ENCODE measurements around the gene ACAD11. TPM values are rescaled to one million over a fixed set of nuclear protein-coding genes. Genes with fewer than 3 reads are reported as not detected.

The ACAD11 gene
- polyA plus RNA-seq, 2 donors = 8.4 to 10.6 TPM

- H3K27me3 ChIP-seq (ENCODE audit: control insufficient read depth in 1 of 2, insufficient read depth in 2 of 2, low read length in 2 of 2) = no peaks in the 10 kb centered on the region
- H3K9me3 ChIP-seq (ENCODE audit: control insufficient read depth in 2 of 2, insufficient read depth in 1 of 2, low read depth in 1 of 2, low read length in 1 of 2) = no peaks in the 10 kb centered on the region
- no peaks in the 10 kb centered on the region for H3K4me1 ChIP-seq (ENCODE audit: control insufficient read depth in 2 of 2, insufficient read depth in 2 of 2, low read length in 1 of 2)
- H3K4me3 ChIP-seq (ENCODE audit: low read depth in 1 of 2, low read length in 2 of 2) = no peak overlapping the region
- 25 to 39% methylated on average over 1 of the region's 1 CpG for WGBS, 2 donors
- no peak overlapping the region for H3K27ac ChIP-seq (ENCODE audit: low read depth in 2 of 2, low read length in 1 of 2)
- H3K36me3 ChIP-seq (ENCODE audit: control insufficient read depth in 2 of 2, insufficient read depth in 2 of 2, low read length in 1 of 2) = no peaks in the 10 kb centered on the region
Observed at GRCh38 chr3:132637590-132637989, 22.0 kb downstream of the ACAD11 start.

DNA sequence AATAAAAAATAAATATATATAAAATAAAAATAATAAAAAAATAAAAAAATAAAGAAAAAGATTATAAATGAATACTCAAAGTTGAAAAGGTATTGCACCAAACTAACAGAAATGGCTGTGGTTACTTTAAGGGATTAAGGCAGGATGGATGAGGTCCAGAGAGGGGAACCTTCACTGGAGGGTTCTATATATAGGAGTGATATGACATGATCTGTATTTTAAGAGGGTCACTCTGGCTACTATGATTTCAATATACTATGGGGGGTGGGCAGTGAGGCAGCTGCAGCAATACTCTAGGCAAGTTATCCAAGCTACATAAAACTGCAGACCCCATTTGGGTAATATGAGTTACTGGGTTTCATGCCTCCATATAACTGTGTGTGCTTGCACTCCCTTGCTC is 24.6 kb downstream of the ACAD11 start:
- Histone ChIP-seq H3K27ac (ENCODE audit: low read depth in 2 of 2, low read length in 1 of 2) (no peak overlapping the region), H3K4me1 (ENCODE audit: control insufficient read depth in 2 of 2, insufficient read depth in 2 of 2, low read length in 1 of 2) (no peaks in the 10 kb centered on the region), H3K27me3 (ENCODE audit: control insufficient read depth in 1 of 2, insufficient read depth in 2 of 2, low read length in 2 of 2) (no peaks in the 10 kb centered on the region), H3K9me3 (ENCODE audit: control insufficient read depth in 2 of 2, insufficient read depth in 1 of 2, low read depth in 1 of 2, low read length in 1 of 2) (no peaks in the 10 kb centered on the region), H3K4me3 (ENCODE audit: low read depth in 1 of 2, low read length in 2 of 2) (no peak overlapping the region), H3K36me3 (ENCODE audit: control insufficient read depth in 2 of 2, insufficient read depth in 2 of 2, low read length in 1 of 2) (no peaks in the 10 kb centered on the region)

GRCh38 chr3:132630612-132631011 is 29.0 kb downstream of the ACAD11 start:
- no peaks in the 10 kb centered on the region for H3K4me1 ChIP-seq (ENCODE audit: control insufficient read depth in 2 of 2, insufficient read depth in 2 of 2, low read length in 1 of 2)
- H3K9me3 ChIP-seq (ENCODE audit: control insufficient read depth in 2 of 2, insufficient read depth in 1 of 2, low read depth in 1 of 2, low read length in 1 of 2) = peaks cover 0 to 2% of the 10 kb centered on the region in 2 donors
- 95 to 97% methylated on average over 7 of the region's 7 CpGs for WGBS, 2 donors
- no peaks in the 10 kb centered on the region for H3K27me3 ChIP-seq (ENCODE audit: control insufficient read depth in 1 of 2, insufficient read depth in 2 of 2, low read length in 2 of 2)
- no peak overlapping the region for H3K4me3 ChIP-seq (ENCODE audit: low read depth in 1 of 2, low read length in 2 of 2)
- peaks cover 0 to 3% of the 10 kb centered on the region in 2 donors for H3K36me3 ChIP-seq (ENCODE audit: control insufficient read depth in 2 of 2, insufficient read depth in 2 of 2, low read length in 1 of 2)
- H3K27ac ChIP-seq (ENCODE audit: low read depth in 2 of 2, low read length in 1 of 2) = no peak overlapping the region

DNA sequence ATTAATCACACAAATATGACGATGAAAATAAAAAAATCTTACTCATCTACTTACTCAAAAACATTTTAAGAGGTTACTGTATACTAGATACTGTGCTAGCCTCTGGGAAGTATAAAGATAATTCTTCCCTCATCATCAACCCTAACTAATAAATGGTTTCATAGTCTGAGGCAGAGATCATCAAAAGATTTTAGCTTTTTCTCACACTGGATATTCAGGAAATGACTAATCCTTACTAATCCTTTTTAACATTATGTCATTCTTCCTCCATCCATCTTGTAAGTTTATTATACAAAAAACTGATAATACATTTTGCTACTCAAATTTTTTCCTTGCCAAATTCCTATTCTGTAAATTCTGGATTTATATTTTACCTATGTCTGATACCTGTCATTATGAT is 29.7 kb downstream of the ACAD11 start:
- Histone ChIP-seq H3K27ac (ENCODE audit: low read depth in 2 of 2, low read length in 1 of 2) (no peak overlapping the region), H3K4me1 (ENCODE audit: control insufficient read depth in 2 of 2, insufficient read depth in 2 of 2, low read length in 1 of 2) (no peaks in the 10 kb centered on the region), H3K4me3 (ENCODE audit: low read depth in 1 of 2, low read length in 2 of 2) (no peak overlapping the region), H3K27me3 (ENCODE audit: control insufficient read depth in 1 of 2, insufficient read depth in 2 of 2, low read length in 2 of 2) (no peaks in the 10 kb centered on the region), H3K36me3 (ENCODE audit: control insufficient read depth in 2 of 2, insufficient read depth in 2 of 2, low read length in 1 of 2) (peaks cover 0 to 3% of the 10 kb centered on the region in 2 donors), H3K9me3 (ENCODE audit: control insufficient read depth in 2 of 2, insufficient read depth in 1 of 2, low read depth in 1 of 2, low read length in 1 of 2) (peaks cover 0 to 2% of the 10 kb centered on the region in 2 donors)
- WGBS, 2 donors = 30 to 66% methylated on average over 1 of the region's 1 CpG

GRCh38 chr3:132628157-132628556 is 31.5 kb downstream of the ACAD11 start:
- 60% methylated on average over 2 of the region's 2 CpGs for WGBS, 2 donors

DNA sequence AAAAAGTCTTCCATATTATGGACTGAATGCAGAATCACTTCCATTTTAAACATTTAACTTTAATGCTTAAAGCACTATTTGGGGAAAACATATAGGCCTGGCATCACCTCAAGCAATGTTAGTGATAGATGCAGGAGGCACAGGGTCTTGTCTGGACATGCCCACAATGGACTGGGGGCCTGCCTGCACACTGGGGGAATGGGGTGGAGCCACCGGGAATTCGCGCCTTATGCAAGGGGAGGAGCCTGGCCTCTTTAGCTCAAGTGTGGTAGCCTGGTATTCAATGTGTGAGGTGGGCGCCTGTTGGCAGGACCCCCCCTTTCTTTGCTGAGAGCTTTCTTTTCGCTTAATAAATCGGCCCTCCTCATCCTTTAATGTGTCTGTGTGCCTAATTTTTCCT is 32.7 kb downstream of the ACAD11 start:
- H3K4me3 ChIP-seq (ENCODE audit: low read depth in 1 of 2, low read length in 2 of 2) = no peak overlapping the region
- no peaks in the 10 kb centered on the region for H3K27me3 ChIP-seq (ENCODE audit: control insufficient read depth in 1 of 2, insufficient read depth in 2 of 2, low read length in 2 of 2)
- no peaks in the 10 kb centered on the region for H3K4me1 ChIP-seq (ENCODE audit: control insufficient read depth in 2 of 2, insufficient read depth in 2 of 2, low read length in 1 of 2)
- peaks cover 0 to 3% of the 10 kb centered on the region in 2 donors for H3K36me3 ChIP-seq (ENCODE audit: control insufficient read depth in 2 of 2, insufficient read depth in 2 of 2, low read length in 1 of 2)
- H3K9me3 ChIP-seq (ENCODE audit: control insufficient read depth in 2 of 2, insufficient read depth in 1 of 2, low read depth in 1 of 2, low read length in 1 of 2) = peaks cover 0 to 2% of the 10 kb centered on the region in 2 donors
- no peak overlapping the region for H3K27ac ChIP-seq (ENCODE audit: low read depth in 2 of 2, low read length in 1 of 2)
- 94 to 100% methylated on average over 6 of the region's 6 CpGs for WGBS, 2 donors

More at GRCh38 chr3:132628157-132628556, 31.5 kb downstream of the ACAD11 start:
- no peak overlapping the region for H3K4me3 ChIP-seq (ENCODE audit: low read depth in 1 of 2, low read length in 2 of 2)
- no peak overlapping the region for H3K27ac ChIP-seq (ENCODE audit: low read depth in 2 of 2, low read length in 1 of 2)
- H3K27me3 ChIP-seq (ENCODE audit: control insufficient read depth in 1 of 2, insufficient read depth in 2 of 2, low read length in 2 of 2) = no peaks in the 10 kb centered on the region
- H3K36me3 ChIP-seq (ENCODE audit: control insufficient read depth in 2 of 2, insufficient read depth in 2 of 2, low read length in 1 of 2) = peaks cover 0 to 3% of the 10 kb centered on the region in 2 donors
- H3K9me3 ChIP-seq (ENCODE audit: control insufficient read depth in 2 of 2, insufficient read depth in 1 of 2, low read depth in 1 of 2, low read length in 1 of 2) = peaks cover 0 to 2% of the 10 kb centered on the region in 2 donors
- H3K4me1 ChIP-seq (ENCODE audit: control insufficient read depth in 2 of 2, insufficient read depth in 2 of 2, low read length in 1 of 2) = no peaks in the 10 kb centered on the region

DNA sequence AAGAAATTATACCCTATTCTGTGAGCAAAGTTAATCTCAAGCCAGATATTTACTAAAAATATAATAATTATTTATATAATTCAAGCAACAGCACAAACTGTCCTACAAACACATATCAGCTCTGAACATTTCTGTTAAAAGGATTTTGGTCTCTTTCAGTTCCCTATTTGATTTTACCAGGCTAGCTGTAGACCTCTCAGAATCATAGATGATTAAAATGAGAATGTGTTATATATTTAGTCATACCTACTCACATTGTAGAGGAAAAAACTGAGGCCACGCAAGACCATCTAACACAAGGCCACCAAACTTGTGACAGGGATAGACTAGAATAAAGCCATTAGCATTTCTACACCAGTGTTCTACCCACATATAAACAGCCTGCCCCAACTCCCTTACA is 34.0 kb downstream of the ACAD11 start:
- WGBS, 2 donors = 96% methylated on average over 1 of the region's 1 CpG
- Histone ChIP-seq H3K4me3 (ENCODE audit: low read depth in 1 of 2, low read length in 2 of 2) (no peak overlapping the region), H3K36me3 (ENCODE audit: control insufficient read depth in 2 of 2, insufficient read depth in 2 of 2, low read length in 1 of 2) (peaks cover 0 to 3% of the 10 kb centered on the region in 2 donors), H3K9me3 (ENCODE audit: control insufficient read depth in 2 of 2, insufficient read depth in 1 of 2, low read depth in 1 of 2, low read length in 1 of 2) (peaks cover 0 to 2% of the 10 kb centered on the region in 2 donors), H3K27me3 (ENCODE audit: control insufficient read depth in 1 of 2, insufficient read depth in 2 of 2, low read length in 2 of 2) (no peaks in the 10 kb centered on the region), H3K27ac (ENCODE audit: low read depth in 2 of 2, low read length in 1 of 2) (no peak overlapping the region), H3K4me1 (ENCODE audit: control insufficient read depth in 2 of 2, insufficient read depth in 2 of 2, low read length in 1 of 2) (no peaks in the 10 kb centered on the region)

DNA sequence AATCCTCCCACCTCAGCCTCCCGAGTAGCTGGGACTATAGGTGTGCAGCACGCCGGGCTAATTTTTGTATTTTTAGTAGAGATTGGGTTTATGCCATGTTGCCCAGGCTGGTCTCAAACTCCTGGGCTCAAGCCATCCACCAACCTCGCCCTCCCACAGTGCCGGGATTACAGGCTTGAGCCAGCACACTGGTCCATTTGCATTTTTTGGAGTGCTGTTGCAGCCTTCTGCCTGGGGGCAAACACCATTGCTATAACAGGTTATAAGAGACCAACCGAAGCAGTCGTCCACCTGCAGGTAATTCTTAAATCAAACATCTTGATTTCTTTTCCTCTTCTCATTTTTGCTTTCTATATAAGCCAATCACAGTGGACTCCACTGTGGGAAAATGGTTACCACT is 34.8 kb downstream of the ACAD11 start:
- WGBS, 2 donors = 89 to 95% methylated on average over 7 of the region's 7 CpGs
- H3K36me3 ChIP-seq (ENCODE audit: control insufficient read depth in 2 of 2, insufficient read depth in 2 of 2, low read length in 1 of 2) = peaks cover 0 to 3% of the 10 kb centered on the region in 2 donors
- H3K4me1 ChIP-seq (ENCODE audit: control insufficient read depth in 2 of 2, insufficient read depth in 2 of 2, low read length in 1 of 2) = no peaks in the 10 kb centered on the region
- H3K4me3 ChIP-seq (ENCODE audit: low read depth in 1 of 2, low read length in 2 of 2) = no peak overlapping the region
- peaks cover 0 to 2% of the 10 kb centered on the region in 2 donors for H3K9me3 ChIP-seq (ENCODE audit: control insufficient read depth in 2 of 2, insufficient read depth in 1 of 2, low read depth in 1 of 2, low read length in 1 of 2)
- no peaks in the 10 kb centered on the region for H3K27me3 ChIP-seq (ENCODE audit: control insufficient read depth in 1 of 2, insufficient read depth in 2 of 2, low read length in 2 of 2)
- no peak overlapping the region for H3K27ac ChIP-seq (ENCODE audit: low read depth in 2 of 2, low read length in 1 of 2)

DNA sequence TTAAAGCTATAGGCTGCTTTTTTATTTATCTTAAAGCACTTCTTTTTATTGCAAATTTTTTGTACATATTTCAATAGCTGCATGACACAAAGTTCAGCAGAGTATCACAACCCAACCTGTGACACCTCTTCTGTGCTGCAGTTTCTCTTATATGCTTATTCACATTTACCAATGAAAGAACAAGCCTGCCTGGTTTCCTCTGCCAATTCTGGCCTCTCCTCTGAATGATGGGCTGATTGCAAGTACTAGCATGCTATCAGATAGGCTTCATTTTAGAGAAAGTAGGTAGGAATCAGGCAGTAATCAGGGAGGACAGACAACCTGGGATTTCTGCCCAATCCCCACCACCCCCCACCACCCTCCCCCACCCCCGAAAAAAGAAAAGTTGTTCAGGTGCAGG is 36.0 kb downstream of the ACAD11 start:
- WGBS, 2 donors = 50 to 92% methylated on average over 1 of the region's 1 CpG
- Histone ChIP-seq H3K9me3 (ENCODE audit: control insufficient read depth in 2 of 2, insufficient read depth in 1 of 2, low read depth in 1 of 2, low read length in 1 of 2) (peaks cover 0 to 2% of the 10 kb centered on the region in 2 donors), H3K4me1 (ENCODE audit: control insufficient read depth in 2 of 2, insufficient read depth in 2 of 2, low read length in 1 of 2) (no peaks in the 10 kb centered on the region), H3K27me3 (ENCODE audit: control insufficient read depth in 1 of 2, insufficient read depth in 2 of 2, low read length in 2 of 2) (no peaks in the 10 kb centered on the region), H3K36me3 (ENCODE audit: control insufficient read depth in 2 of 2, insufficient read depth in 2 of 2, low read length in 1 of 2) (peaks cover 0 to 3% of the 10 kb centered on the region in 2 donors), H3K4me3 (ENCODE audit: low read depth in 1 of 2, low read length in 2 of 2) (no peak overlapping the region), H3K27ac (ENCODE audit: low read depth in 2 of 2, low read length in 1 of 2) (no peak overlapping the region)

GRCh38 chr3:132622761-132623160 is 36.8 kb downstream of the ACAD11 start:
- Histone ChIP-seq H3K9me3 (ENCODE audit: control insufficient read depth in 2 of 2, insufficient read depth in 1 of 2, low read depth in 1 of 2, low read length in 1 of 2) (peaks cover 0 to 2% of the 10 kb centered on the region in 2 donors), H3K27ac (ENCODE audit: low read depth in 2 of 2, low read length in 1 of 2) (no peak overlapping the region), H3K36me3 (ENCODE audit: control insufficient read depth in 2 of 2, insufficient read depth in 2 of 2, low read length in 1 of 2) (peaks cover 0 to 3% of the 10 kb centered on the region in 2 donors), H3K4me3 (ENCODE audit: low read depth in 1 of 2, low read length in 2 of 2) (no peak overlapping the region), H3K27me3 (ENCODE audit: control insufficient read depth in 1 of 2, insufficient read depth in 2 of 2, low read length in 2 of 2) (no peaks in the 10 kb centered on the region), H3K4me1 (ENCODE audit: control insufficient read depth in 2 of 2, insufficient read depth in 2 of 2, low read length in 1 of 2) (no peaks in the 10 kb centered on the region)
- 96 to 98% methylated on average over 1 of the region's 1 CpG for WGBS, 2 donors

Measured in esophagus (tissue), 2 donors.